ENCODE measurements around the gene PAX7.
"Not testable (repeated sequence)": the region's sequence is repeated elsewhere in the genome, so short reads cannot be mapped to it uniquely, and the experiment has no call there.

The PAX7 gene

GRCh38 chr1:18630511-18631495 lies at the start of gene PAX7:
Gene PAX7 (plus strand): TSS chr1:18630846. CDS start chr1:18631604, 758 bp downstream.
- FAIRE-seq = no peak
- DNase-seq (ENCODE audit: low spot score) = peak; percentile 67

GRCh38 chr1:18581420-18581880 lies 49.2 kb upstream of the PAX7 start:
- DNase-seq (ENCODE audit: low spot score) (peak; percentile 73), FAIRE-seq (no peak)

- DNase-seq (ENCODE audit: low spot score) = no peak
- no peak for FAIRE-seq
Measured at GRCh38 chr1:18582890-18583289, 47.8 kb upstream of the PAX7 start.

- DNase-seq (ENCODE audit: low spot score) (no peak), FAIRE-seq (no peak)
Measured at GRCh38 chr1:18583326-18583941, 47.2 kb upstream of the PAX7 start.

- not testable (repeated sequence) for FAIRE-seq; DNase-seq (ENCODE audit: low spot score)
Measured at GRCh38 chr1:18586016-18586415, 44.6 kb upstream of the PAX7 start.

- FAIRE-seq = no peak
- DNase-seq (ENCODE audit: low spot score) = no peak
Measured at GRCh38 chr1:18588093-18588492, 42.6 kb upstream of the PAX7 start.

GRCh38 chr1:18592368-18592767 lies 38.3 kb upstream of the PAX7 start:
- DNase-seq (ENCODE audit: low spot score) (no peak), FAIRE-seq (no peak)

GRCh38 chr1:18597160-18598042 lies 33.2 kb upstream of the PAX7 start:
- FAIRE-seq = no peak

GRCh38 chr1:18599086-18599485 lies 31.6 kb upstream of the PAX7 start:
- FAIRE-seq (no peak), DNase-seq (ENCODE audit: low spot score) (no peak)

More at GRCh38 chr1:18597160-18598042, 33.2 kb upstream of the PAX7 start:
- DNase-seq (ENCODE audit: low spot score) = peak; percentile 66

- FAIRE-seq = no peak
- no peak for DNase-seq (ENCODE audit: low spot score)
Measured at GRCh38 chr1:18599704-18600103, 30.9 kb upstream of the PAX7 start.

GRCh38 chr1:18602533-18603211 lies 28.0 kb upstream of the PAX7 start:
- FAIRE-seq (peak; percentile 83), DNase-seq (ENCODE audit: low spot score) (no peak)

GRCh38 chr1:18603212-18603852 lies 27.3 kb upstream of the PAX7 start:
- no peak for DNase-seq (ENCODE audit: low spot score)
- no peak for FAIRE-seq

- FAIRE-seq = no peak
- DNase-seq (ENCODE audit: low spot score) = no peak
Measured at GRCh38 chr1:18606443-18607288, 24.0 kb upstream of the PAX7 start.

- FAIRE-seq = no peak
- no peak for DNase-seq (ENCODE audit: low spot score)
Measured at GRCh38 chr1:18607289-18607760, 23.3 kb upstream of the PAX7 start.

- FAIRE-seq (no peak), DNase-seq (ENCODE audit: low spot score) (no peak)
Measured at GRCh38 chr1:18608534-18608933, 22.1 kb upstream of the PAX7 start.

GRCh38 chr1:18611311-18611710 lies 19.3 kb upstream of the PAX7 start:
- DNase-seq (ENCODE audit: low spot score) = no peak
- no peak for FAIRE-seq

GRCh38 chr1:18612073-18612472 lies 18.6 kb upstream of the PAX7 start:
- DNase-seq (ENCODE audit: low spot score) (no peak), FAIRE-seq (no peak)

GRCh38 chr1:18614069-18614735 lies 16.4 kb upstream of the PAX7 start:
- DNase-seq (ENCODE audit: low spot score) (no peak), FAIRE-seq (no peak)
